HG02588 (cell line): ENCODE measurements around the gene MROH2A.

Source experiments
- ATAC-seq: cut with Tn5 transposase; IDR thresholded peaks from one replicate; pipeline ENCODE4 v1.9.1; 2021; ENCODE audit warnings: mild to moderate bottlenecking, moderate library complexity; ENCODE audit not compliant: unreplicated experiment

MROH2A gene

DNA sequence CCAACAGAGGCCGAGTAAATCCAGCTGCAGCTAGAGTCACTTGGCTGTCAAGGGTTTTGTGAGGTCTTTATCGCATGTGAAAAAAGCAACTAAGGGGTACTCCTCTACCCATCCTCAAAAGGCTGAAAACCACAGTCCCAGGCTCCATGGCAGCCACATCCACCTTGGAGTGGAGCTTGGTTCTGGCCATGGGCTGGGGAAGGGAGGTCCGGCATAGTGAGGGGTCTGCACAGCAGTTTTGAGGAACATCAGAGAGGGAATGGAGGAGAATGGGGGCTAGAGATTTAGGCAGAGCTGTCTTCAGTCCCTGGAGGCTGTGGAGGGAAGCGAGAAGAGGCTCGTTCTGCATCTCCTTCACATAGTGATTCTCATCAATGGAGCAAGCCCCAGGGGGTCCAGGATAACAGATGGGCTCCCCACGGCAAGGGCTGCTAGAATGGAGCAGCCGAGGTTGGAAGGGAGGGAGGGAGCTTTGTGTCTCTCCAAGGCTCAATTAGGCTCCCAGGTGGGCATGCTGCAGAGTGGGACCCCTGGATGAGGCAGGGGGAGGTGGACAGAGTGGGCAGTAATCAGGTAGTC is 21.0 kb downstream of the MROH2A start:
- no peak for ATAC-seq

DNA sequence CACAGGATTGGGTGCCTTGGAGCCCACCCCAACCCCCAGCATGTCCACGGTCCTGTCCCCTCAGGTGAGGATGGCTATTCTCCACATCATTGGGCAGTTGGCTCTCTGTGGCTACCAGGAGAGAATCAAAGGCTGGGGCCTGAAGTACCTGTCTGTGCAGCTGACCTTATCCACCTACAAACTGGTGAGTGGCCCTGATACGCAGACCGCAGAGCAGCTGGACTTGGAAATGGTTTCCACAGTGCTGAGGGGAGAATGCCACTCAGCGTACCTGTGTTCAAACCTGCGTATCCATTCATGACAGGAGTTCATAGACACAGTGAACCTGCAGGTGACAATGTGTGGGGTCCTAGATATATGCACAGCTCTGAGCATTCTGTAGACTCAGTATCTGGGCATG is 21.6 kb downstream of the MROH2A start:
- no peak for ATAC-seq

- ATAC-seq = no peak
These were observed 22.1 kb downstream of the MROH2A start for GRCh38 chr2:233800208-233800607.

- no peak for ATAC-seq
These were observed 23.4 kb downstream of the MROH2A start for GRCh38 chr2:233801357-233802131.

GRCh38 chr2:233802132-233802815 is 24.1 kb downstream of the MROH2A start:
- ATAC-seq = no peak

GRCh38 chr2:233803292-233803911 is 25.3 kb downstream of the MROH2A start:
- ATAC-seq = no peak

- ATAC-seq = no peak
These were observed 25.9 kb downstream of the MROH2A start for GRCh38 chr2:233803994-233804393.

- ATAC-seq = no peak
These were observed 29.2 kb downstream of the MROH2A start for GRCh38 chr2:233807215-233807865.

GRCh38 chr2:233807966-233808935 is 30.1 kb downstream of the MROH2A start:
- ATAC-seq = no peak

- ATAC-seq = no peak
These were observed 32.3 kb downstream of the MROH2A start for GRCh38 chr2:233810385-233810784.

GRCh38 chr2:233811087-233811486 is 33.0 kb downstream of the MROH2A start:
- no peak for ATAC-seq

- no peak for ATAC-seq
These were observed 33.6 kb downstream of the MROH2A start for GRCh38 chr2:233811732-233812131.

DNA sequence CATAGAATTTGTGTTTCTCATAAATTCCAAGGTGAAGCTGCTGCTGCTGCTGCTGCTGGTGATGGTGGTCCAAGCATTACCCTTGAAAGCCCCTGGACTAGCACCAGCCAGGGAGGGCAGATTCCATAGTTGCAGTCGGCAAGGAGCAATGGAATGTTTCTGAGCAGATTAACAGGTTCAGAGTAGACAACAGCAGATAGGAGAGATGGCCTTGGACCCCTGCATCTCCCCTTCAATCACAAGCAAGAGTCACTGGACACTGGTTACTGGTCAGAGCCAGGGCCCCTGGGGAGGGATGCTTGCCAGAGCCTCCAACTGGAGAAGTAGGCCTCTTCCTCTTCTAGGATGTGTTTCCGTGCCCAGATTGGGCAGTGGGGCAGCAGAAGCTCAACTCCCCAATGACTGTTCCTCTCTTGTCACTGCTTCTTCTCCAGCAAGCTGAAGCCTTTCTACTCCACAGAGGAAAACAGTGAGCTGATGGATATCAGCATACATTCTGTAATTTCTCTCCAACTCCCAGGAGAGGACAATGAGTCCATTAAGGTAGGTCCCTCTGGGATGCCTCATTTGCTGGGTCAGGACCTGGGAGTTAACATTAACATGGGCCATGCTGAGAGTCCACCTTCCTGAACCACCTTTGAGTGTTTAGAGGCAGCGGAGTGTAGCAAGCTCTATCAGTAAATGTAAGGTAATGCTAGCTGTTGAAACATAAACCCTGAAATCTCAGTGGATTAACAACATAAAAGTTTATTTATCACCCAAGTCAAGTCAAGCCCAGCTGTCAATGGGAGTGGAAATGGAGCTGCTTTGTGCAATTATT is 35.3 kb downstream of the MROH2A start:
- ATAC-seq = no peak

DNA sequence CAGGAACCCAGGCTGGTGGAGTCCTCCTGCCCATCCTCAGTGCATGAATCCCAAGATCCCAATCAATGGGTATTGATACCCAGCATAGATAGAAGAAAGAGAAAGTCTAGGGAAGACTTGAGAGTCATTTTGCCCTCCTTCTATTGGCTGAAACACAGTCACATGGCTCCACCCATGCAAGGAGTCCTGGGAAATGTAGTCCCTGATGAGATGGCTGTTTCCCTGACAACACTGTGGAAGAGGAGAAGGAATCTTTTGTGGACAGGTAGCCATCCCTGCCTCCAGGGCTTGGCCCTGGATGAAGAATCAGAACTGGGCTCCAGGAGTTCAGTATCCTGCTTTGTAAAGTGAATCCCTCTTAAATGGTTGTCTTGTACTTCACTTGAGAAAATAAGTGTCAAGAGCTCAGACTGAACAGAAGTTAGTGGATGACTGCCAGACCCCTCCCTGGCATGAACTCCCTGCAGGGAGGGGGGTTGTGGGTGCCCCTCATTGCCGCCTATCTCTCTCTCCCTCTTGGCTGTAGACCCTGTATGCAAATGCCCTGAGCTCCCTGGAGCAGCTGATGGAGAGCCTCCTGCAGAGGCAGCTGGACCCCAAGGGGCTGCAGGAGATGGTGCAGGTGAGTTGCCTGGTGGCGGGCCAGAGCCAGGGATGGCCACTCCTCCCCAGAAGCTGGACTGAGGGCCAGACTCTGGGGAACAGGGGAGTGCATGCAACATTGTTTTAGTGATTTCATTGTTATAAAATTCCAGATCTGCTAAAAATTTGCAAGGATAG is 36.1 kb downstream of the MROH2A start:
- ATAC-seq = no peak

DNA sequence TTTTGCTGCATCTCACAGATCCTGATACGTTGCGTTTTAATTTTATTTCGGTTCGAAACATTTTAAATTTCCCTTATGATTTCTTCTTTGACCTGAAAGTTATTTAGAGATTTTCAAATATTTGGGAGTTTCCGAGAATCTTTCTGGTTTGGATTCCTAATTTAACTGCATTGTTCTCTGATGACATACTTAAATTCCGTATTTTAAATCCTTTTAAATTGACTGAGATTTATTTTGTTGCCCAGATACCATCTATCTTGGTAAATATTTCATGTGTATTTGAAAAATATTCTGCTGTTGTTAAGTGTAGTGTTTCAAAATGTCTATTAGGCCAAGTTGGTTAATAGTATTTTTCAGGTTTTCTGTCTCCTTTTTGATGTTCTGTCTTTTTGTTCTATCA is 37.7 kb downstream of the MROH2A start:
- ATAC-seq = no peak

- no peak for ATAC-seq
These were observed 38.2 kb downstream of the MROH2A start for GRCh38 chr2:233816334-233816733.

DNA sequence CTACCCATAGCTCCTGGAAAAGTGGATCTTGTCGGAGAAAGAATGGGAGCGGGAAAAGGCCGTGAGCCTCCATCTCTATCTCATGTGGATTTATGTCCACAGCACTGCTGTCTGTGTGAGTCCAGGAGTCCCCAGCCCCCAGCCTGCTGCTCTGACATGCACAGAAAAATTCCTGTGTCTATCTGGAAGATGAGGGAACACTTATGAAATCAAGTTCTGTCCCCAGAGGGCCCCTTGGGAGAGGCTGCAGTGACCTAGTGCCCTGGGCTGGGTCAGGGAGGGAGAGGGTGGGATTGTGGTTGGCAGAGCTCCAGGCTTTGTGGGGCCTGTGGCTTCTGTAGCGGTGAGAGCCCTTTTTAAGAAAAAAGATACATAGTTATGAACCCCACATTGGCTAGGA is 38.6 kb downstream of the MROH2A start:
- ATAC-seq = no peak

DNA sequence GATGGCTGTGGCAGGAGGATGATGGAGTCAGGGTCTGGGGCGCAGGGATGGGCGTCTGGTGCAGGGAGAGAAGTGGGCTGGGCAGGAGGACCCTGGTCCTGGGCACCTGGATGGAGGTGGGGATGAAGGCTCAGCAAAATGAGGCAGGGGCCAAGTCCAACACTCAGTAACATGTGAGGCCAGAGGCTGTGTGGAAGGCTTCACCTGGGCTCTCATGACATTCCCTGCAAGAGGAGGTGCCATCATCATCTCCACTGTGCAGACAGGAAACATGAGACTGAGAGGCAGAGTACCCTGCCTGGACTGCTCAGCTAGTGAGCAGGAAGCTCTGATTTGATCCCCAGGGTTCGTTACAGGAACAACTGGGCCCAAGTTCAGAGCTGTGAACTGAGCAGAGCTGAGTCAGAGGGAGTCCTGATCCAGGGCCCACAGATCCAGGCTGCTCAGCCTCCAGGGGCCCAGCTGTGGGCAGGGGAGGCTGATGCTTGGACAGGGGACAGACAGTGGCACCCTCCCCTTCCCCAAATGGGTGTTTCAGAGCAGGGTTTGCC is 39.3 kb downstream of the MROH2A start:
- no peak for ATAC-seq
